Natural killer cell (primary cell): Measurements from ENCODE around the gene COG6. TPM values are rescaled to one million over a fixed set of nuclear protein-coding genes. Genes with fewer than 3 reads are reported as not detected.

Experiments used
- ATAC-seq, 3 donors: fragments of 150-1000 bp in 2 of 3; fragments of 200-7000 bp in 1 of 3; cut with Tn5 transposase; 1 replicate in 1 of 3; 2 replicates in 2 of 3; pipeline ENCODE4 v1.10.0; 2021; ENCODE audit warnings: mild to moderate bottlenecking in 2 of 3, moderate library complexity in 2 of 3
- DNase-seq, 2 donors: peaks; one replicate each; pipeline versions ENCODE4 v3.0.0 to v3.0.0-alpha.2; 2013 to 2021; ENCODE audit warnings: mixed read lengths in 1 of 2
- H3K27ac ChIP-seq: one replicate; pipeline ENCODE4 v1.5.1; 2013; ENCODE audit warnings: mild to moderate bottlenecking, low read length
- H3K27me3 ChIP-seq: one replicate; pipeline ENCODE4 v1.6.1; 2013; ENCODE audit warnings: low read length; ENCODE audit not compliant: control insufficient read depth, insufficient read depth
- H3K36me3 ChIP-seq: one replicate; pipeline ENCODE4 v1.6.1; 2013; ENCODE audit warnings: low read length; ENCODE audit not compliant: control insufficient read depth, insufficient read depth
- H3K4me1 ChIP-seq: one replicate; pipeline ENCODE4 v1.6.1; 2013; ENCODE audit warnings: low read length; ENCODE audit not compliant: control insufficient read depth, insufficient read depth
- H3K4me3 ChIP-seq: one replicate; pipeline ENCODE4 v1.5.1; 2013; ENCODE audit warnings: low read length
- H3K9me3 ChIP-seq: one replicate; pipeline ENCODE4 v1.6.1; 2013; ENCODE audit warnings: low read length; ENCODE audit not compliant: control insufficient read depth, insufficient read depth
- H3K27ac Mint-ChIP-seq, 2 donors: one replicate each; pipeline ENCODE4 v1.8.0; 2022; ENCODE audit warnings: mild to moderate bottlenecking in 2 of 2, mixed read lengths in 2 of 2, moderate library complexity in 1 of 2
- H3K27me3 Mint-ChIP-seq, 2 donors: one replicate each; pipeline ENCODE4 v1.8.0; 2022; ENCODE audit warnings: low read depth in 2 of 2, mixed read lengths in 2 of 2
- H3K36me3 Mint-ChIP-seq: one replicate; pipeline ENCODE4 v1.8.0; 2022; ENCODE audit warnings: mixed read lengths
- H3K4me1 Mint-ChIP-seq, 2 donors: one replicate each; pipeline ENCODE4 v1.8.0; 2022; ENCODE audit warnings: mixed read lengths in 2 of 2
- H3K4me3 Mint-ChIP-seq: one replicate; pipeline ENCODE4 v1.8.0; 2022; ENCODE audit warnings: mild to moderate bottlenecking, moderate library complexity, mixed read lengths
- H3K9me3 Mint-ChIP-seq, 2 donors: one replicate each; pipeline ENCODE4 v1.8.0; 2022; ENCODE audit warnings: mixed read lengths in 2 of 2
- WGBS: methylation state at CpG from one replicate; pipeline ENCODE4 v1.1.7; 2013; ENCODE audit warnings: missing lambda C conversion rate; ENCODE audit not compliant: insufficient coverage; 5-methylcytosine and 5-hydroxymethylcytosine counted together
- intact Hi-C: fragments of 100-400 bp; cut with micrococcal nuclease; formaldehyde crosslinking; loops from one replicate; pipeline ENCODE4 v1.14.2; 2022
- total RNA-seq, 4 donors: library from RNA; stranded (reverse); fragments of 120-200 nt in 1 of 4; gene quantifications; one replicate each; pipeline versions ENCODE4 v1.2.3 to v1.2.4, GENCODE V29; 2013 to 2022
- TF ChIP-seq, protein P1 (sequence below): fragments of 200-600 bp; IDR thresholded peaks from one replicate; pipeline ENCODE4 v1.8.0; 2022; ENCODE audit warnings: antibody characterized with exemption

COG6 gene
- total RNA-seq, 3 donors from 2014 or later (not counting 1 experiment from before 2014, with no cell fraction given) = 30.2 to 36.0 (median 32.3) TPM

DNA sequence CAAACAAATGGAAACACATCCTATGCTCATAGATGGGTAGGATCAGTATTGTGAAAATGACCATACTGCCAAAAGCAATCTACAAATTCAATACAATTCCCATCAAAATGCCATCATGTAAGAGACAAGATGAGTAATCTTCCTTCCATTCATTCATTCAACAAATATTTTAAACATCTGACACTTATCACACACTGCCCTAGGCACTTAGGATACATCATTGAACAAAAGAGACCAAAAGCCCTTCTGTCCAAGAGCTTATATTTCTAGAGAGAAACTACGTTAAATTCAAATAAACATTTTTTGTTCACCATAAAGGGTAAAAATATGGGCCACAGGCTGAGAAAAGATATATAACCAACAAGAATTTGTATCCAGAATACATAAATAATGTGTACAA is 32.0 kb upstream of the COG6 start:
- DNase-seq (no peak), ATAC-seq (no peak)
- Mint-ChIP-seq H3K27me3 (peaks cover 15 to 23% of the 10 kb centered on the region in 2 donors), H3K36me3 (no peaks in the 10 kb centered on the region), H3K4me3 (no peak overlapping the region), H3K27ac (no peak overlapping the region), H3K9me3 (no peaks in the 10 kb centered on the region), H3K4me1 (no peaks in the 10 kb centered on the region)
- Histone ChIP-seq H3K36me3 (no peaks in the 10 kb centered on the region), H3K4me1 (no peaks in the 10 kb centered on the region), H3K27me3 (no peaks in the 10 kb centered on the region), H3K4me3 (no peak overlapping the region), H3K27ac (no peak overlapping the region), H3K9me3 (no peaks in the 10 kb centered on the region)
- no CpG with 5 or more reads among the region's 1 CpG for WGBS
- intact Hi-C loops = no loop called here
- TF ChIP-seq, protein P1, sequence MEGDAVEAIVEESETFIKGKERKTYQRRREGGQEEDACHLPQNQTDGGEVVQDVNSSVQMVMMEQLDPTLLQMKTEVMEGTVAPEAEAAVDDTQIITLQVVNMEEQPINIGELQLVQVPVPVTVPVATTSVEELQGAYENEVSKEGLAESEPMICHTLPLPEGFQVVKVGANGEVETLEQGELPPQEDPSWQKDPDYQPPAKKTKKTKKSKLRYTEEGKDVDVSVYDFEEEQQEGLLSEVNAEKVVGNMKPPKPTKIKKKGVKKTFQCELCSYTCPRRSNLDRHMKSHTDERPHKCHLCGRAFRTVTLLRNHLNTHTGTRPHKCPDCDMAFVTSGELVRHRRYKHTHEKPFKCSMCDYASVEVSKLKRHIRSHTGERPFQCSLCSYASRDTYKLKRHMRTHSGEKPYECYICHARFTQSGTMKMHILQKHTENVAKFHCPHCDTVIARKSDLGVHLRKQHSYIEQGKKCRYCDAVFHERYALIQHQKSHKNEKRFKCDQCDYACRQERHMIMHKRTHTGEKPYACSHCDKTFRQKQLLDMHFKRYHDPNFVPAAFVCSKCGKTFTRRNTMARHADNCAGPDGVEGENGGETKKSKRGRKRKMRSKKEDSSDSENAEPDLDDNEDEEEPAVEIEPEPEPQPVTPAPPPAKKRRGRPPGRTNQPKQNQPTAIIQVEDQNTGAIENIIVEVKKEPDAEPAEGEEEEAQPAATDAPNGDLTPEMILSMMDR = no peak

DNA sequence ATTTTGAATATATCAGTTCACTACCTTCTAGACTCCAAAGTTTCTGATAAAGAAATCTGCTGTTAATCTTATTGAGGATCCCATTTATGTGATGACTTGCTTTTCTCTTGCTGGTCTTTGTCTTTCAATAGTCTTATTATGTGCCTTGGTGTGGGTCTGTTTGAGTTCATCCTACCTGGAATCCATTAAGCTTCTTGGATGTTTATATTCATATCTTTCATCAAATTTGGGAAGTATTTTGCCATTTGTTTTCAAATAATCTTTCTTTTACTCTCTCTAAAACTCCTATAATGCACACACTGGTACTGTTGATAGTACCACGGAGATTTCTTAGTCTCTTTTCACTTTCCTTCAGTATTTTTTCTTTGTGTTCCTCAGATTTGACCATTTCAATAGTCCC is 24.2 kb upstream of the COG6 start:
- Histone ChIP-seq H3K27me3 (peaks cover 6% of the 10 kb centered on the region), H3K9me3 (no peaks in the 10 kb centered on the region), H3K27ac (no peak overlapping the region), H3K36me3 (no peaks in the 10 kb centered on the region), H3K4me3 (no peak overlapping the region), H3K4me1 (no peaks in the 10 kb centered on the region)
- Mint-ChIP-seq H3K4me1 (no peaks in the 10 kb centered on the region), H3K36me3 (peaks cover 12% of the 10 kb centered on the region), H3K4me3 (no peak overlapping the region), H3K9me3 (peaks cover 0 to 4% of the 10 kb centered on the region in 2 donors), H3K27me3 (peaks cover 29 to 34% of the 10 kb centered on the region in 2 donors), H3K27ac (no peak overlapping the region)
- ATAC-seq (no peak), DNase-seq (no peak)
- TF ChIP-seq, protein P1 = no peak
- intact Hi-C loops = no loop called here
- WGBS = 89% methylated on average over 1 of the region's 1 CpG

DNA sequence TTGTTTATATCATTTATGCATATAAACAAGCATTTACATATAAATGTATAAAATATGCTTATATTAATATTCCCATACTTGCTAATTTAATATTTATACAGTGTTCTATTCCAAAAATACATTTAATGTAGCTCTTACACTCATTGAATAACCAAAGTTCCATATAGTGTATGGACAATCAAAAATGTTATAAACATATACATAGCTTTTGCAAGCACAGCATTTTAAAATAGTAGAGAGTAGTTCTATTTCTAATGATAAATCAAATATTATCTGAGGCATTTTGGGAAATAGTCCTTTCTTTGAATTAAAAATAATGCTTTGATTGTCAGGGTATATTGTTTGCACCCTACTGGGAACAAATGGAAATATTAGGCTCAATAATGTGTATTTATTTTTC is 22.5 kb upstream of the COG6 start:
- H3K4me3 ChIP-seq = no peak overlapping the region
- Mint-ChIP-seq H3K27me3 (peaks cover 33 to 34% of the 10 kb centered on the region in 2 donors), H3K9me3 (peaks cover 0 to 4% of the 10 kb centered on the region in 2 donors), H3K4me1 (no peaks in the 10 kb centered on the region), H3K36me3 (peaks cover 12% of the 10 kb centered on the region), H3K4me3 (no peak overlapping the region), H3K27ac (no peak overlapping the region)
- no peak for DNase-seq
- no peaks in the 10 kb centered on the region for H3K9me3 ChIP-seq
- no peak for ATAC-seq
- H3K27me3 ChIP-seq = peaks cover 6% of the 10 kb centered on the region
- intact Hi-C loops = no loop called here
- TF ChIP-seq, protein P1 = no peak
- no peaks in the 10 kb centered on the region for H3K4me1 ChIP-seq
- H3K36me3 ChIP-seq = no peaks in the 10 kb centered on the region
- H3K27ac ChIP-seq = no peak overlapping the region

DNA sequence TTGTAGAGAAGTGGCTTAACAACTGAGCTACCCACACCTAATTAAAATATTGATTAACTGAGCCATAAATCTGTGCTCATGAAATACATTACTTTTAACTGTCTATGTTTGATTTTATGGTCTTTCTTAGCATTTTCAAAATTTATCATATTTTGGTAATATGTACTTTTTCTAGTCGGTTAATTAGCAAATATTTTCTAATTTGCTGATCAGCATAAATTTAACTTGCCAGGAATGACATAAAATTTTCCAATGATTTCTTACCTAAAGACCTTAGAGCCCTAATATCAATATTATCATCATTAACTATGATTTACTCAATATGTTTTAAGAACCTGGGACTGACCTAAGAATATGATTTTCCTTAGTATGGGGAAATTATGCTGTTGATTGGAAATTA is 19.9 kb upstream of the COG6 start:
- no peak for ATAC-seq
- no peak overlapping the region for H3K27ac Mint-ChIP-seq
- peaks cover 6% of the 10 kb centered on the region for H3K27me3 ChIP-seq

More for the DNA sequence above, 19.9 kb upstream of the COG6 start:
- Histone ChIP-seq H3K27ac (no peak overlapping the region), H3K36me3 (no peaks in the 10 kb centered on the region), H3K4me1 (no peaks in the 10 kb centered on the region), H3K9me3 (no peaks in the 10 kb centered on the region), H3K4me3 (no peak overlapping the region)
- H3K9me3 Mint-ChIP-seq = peaks cover 0 to 4% of the 10 kb centered on the region in 2 donors
- TF ChIP-seq, protein P1 = no peak
- peaks cover 12% of the 10 kb centered on the region for H3K36me3 Mint-ChIP-seq
- H3K27me3 Mint-ChIP-seq = peaks cover 33 to 40% of the 10 kb centered on the region in 2 donors
- WGBS = no CpG with 5 or more reads among the region's 1 CpG
- intact Hi-C loops = no loop called here
- no peak overlapping the region for H3K4me3 Mint-ChIP-seq
- no peaks in the 10 kb centered on the region for H3K4me1 Mint-ChIP-seq
- no peak for DNase-seq
